HCT116 (cell line): ENCODE data around the gene APBA3. TPM values are rescaled to one million over a fixed set of nuclear protein-coding genes. Genes with fewer than 3 reads are reported as not detected.
A peak's percentile ranks its signal among the peaks of the same experiment; 100 is the strongest.

Experiments
- ATAC-seq: fragments of 200-7000 bp; cut with Tn5 transposase; 2 replicates; pipeline ENCODE4 v1.9.1; 2020; ENCODE audit warnings: mild to moderate bottlenecking, moderate library complexity
- BruUV-seq: library from RNA; stranded (reverse); fragments of 400-500 nt; replicated peaks from 2 replicates; lab custom pipeline; 2021; lab: Mats Ljungman, UMichigan
- CTCF ChIA-PET: fragments of 300-600 bp; sonication (Branson Sonifier 250); formaldehyde crosslinking; loops from one replicate; lab custom pipeline; 2021; ENCODE audit warnings: antibody characterized with exemption; lab: Charles Lee
- POLR2A ChIA-PET: fragments of 300-600, 350-600 bp; sonication (Branson Sonifier 250); formaldehyde crosslinking; loops from one replicate; lab custom pipeline; 2021; ENCODE audit warnings: antibody characterized with exemption; lab: Charles Lee
- RAD21 ChIA-PET, 2 experiments: fragments of 300-600 bp; sonication (Branson Sonifier 250); formaldehyde crosslinking; loops; one replicate each; lab custom pipeline; 2023; ENCODE audit warnings: low total read pairs in 2 of 2; ENCODE audit not compliant: uncharacterized antibody in 2 of 2, unreplicated experiment in 2 of 2, low non-redundant PET in 1 of 2; lab: Charles Lee
- DNase-seq: peaks from one replicate; pipeline ENCODE4 v3.0.0-alpha.2; 2010; ENCODE audit warnings: low read depth, low spot score
- H2AFZ ChIP-seq: fragments of 200-600 bp; shearing (Covaris generic), sonication (generic); 2 replicates; pipeline ENCODE4 v1.6.1; 2017; ENCODE audit warnings: low read depth, mixed run types, mixed read lengths, antibody characterized with exemption, low read length; ENCODE audit not compliant: poor library complexity, severe bottlenecking
- H3K27ac ChIP-seq: 2 replicates; pipeline ENCODE4 v1.5.1; 2012; ENCODE audit warnings: low read depth, low read length
- H3K27me3 ChIP-seq: fragments of 200-600 bp; sonication (generic); 2 replicates; pipeline ENCODE4 v1.6.1; 2016; ENCODE audit warnings: mixed run types, low read length, mixed read lengths; ENCODE audit not compliant: insufficient read depth
- H3K36me3 ChIP-seq, 2 experiments: fragments of 200-500 bp in 1 of 2; fragments of 200-600 bp in 1 of 2; sonication (Bioruptor generic) in 1 of 2; sonication (generic) in 1 of 2; 2 replicates each; pipeline versions ENCODE4 v1.5.1 to v1.6.1; 2014 to 2016; ENCODE audit warnings: low read length in 2 of 2, inconsistent platforms in 1 of 2, mixed read lengths in 1 of 2, mixed run types in 1 of 2; ENCODE audit not compliant: insufficient read depth in 2 of 2, control insufficient read depth in 1 of 2
- H3K4me1 ChIP-seq, 2 experiments: fragments of 200-600 bp in 1 of 2; sonication (generic) in 1 of 2; 2 replicates each; pipeline versions ENCODE4 v1.5.1 to v1.6.1; 2012 to 2017; ENCODE audit warnings: low read length in 2 of 2, inconsistent platforms in 1 of 2, mild to moderate bottlenecking in 1 of 2, mixed read lengths in 1 of 2, mixed run types in 1 of 2, moderate library complexity in 1 of 2; ENCODE audit not compliant: insufficient read depth in 2 of 2, control insufficient read depth in 1 of 2
- H3K4me2 ChIP-seq: fragments of 200-600 bp; sonication (generic); 2 replicates; pipeline ENCODE4 v1.6.1; 2017; ENCODE audit warnings: mixed run types, low read length, mixed read lengths
- H3K4me3 ChIP-seq, 2 experiments: fragments of 200-600 bp in 1 of 2; sonication (generic) in 1 of 2; replicated peaks in 1 of 2; 2 replicates each; pipeline ENCODE4 v1.5.1; 2011 to 2016; ENCODE audit warnings: low read length in 2 of 2, control low read depth in 1 of 2, low read depth in 1 of 2, mild to moderate bottlenecking in 1 of 2, mixed read lengths in 1 of 2, mixed run types in 1 of 2
- H3K79me2 ChIP-seq: fragments of 200-600 bp; sonication (generic); 2 replicates; pipeline ENCODE4 v1.6.1; 2017; ENCODE audit warnings: mild to moderate bottlenecking, mixed run types, low read length, moderate library complexity, mixed read lengths; ENCODE audit not compliant: insufficient read depth
- H3K9ac ChIP-seq: fragments of 200-600 bp; sonication (generic); 2 replicates; pipeline ENCODE4 v1.6.1; 2016; ENCODE audit warnings: low read length, mixed read lengths
- H3K9me2 ChIP-seq: fragments of 200-600 bp; sonication (generic), shearing (Covaris generic); 2 replicates; pipeline ENCODE4 v1.6.1; 2017; ENCODE audit warnings: mixed run types, mild to moderate bottlenecking, moderate library complexity; ENCODE audit not compliant: insufficient read depth
- H3K9me3 ChIP-seq, 2 experiments: fragments of 200-500 bp in 1 of 2; fragments of 200-600 bp in 1 of 2; sonication (Bioruptor generic) in 1 of 2; sonication (generic) in 1 of 2; 2 replicates each; pipeline ENCODE4 v1.6.1; 2014 to 2017; ENCODE audit warnings: low read length in 2 of 2, mixed read lengths in 2 of 2, inconsistent platforms in 1 of 2, low read depth in 1 of 2, mild to moderate bottlenecking in 1 of 2, mixed run types in 1 of 2, moderate library complexity in 1 of 2; ENCODE audit not compliant: control insufficient read depth in 1 of 2, insufficient read depth in 1 of 2
- H4K20me1 ChIP-seq: fragments of 200-600 bp; sonication (generic), shearing (Covaris generic); 2 replicates; pipeline ENCODE4 v1.6.1; 2017; ENCODE audit warnings: mixed run types, mild to moderate bottlenecking, moderate library complexity; ENCODE audit not compliant: insufficient read depth
- CBX3 ChIP-seq: IDR thresholded peaks from 2 replicates; pipeline ENCODE4 v1.6.1; 2012; ENCODE audit warnings: low read depth
- CEBPB ChIP-seq: IDR thresholded peaks from 2 replicates; pipeline ENCODE4 v1.6.1; 2012; ENCODE audit warnings: low read depth
- EGR1 ChIP-seq: IDR thresholded peaks from 2 replicates; pipeline ENCODE4 v1.6.1; 2012; ENCODE audit warnings: low read depth
- ELF1 ChIP-seq: IDR thresholded peaks from 2 replicates; pipeline ENCODE4 v1.6.1; 2012; ENCODE audit warnings: low read depth, borderline replicate concordance
- EZH2phosphoT487 ChIP-seq: fragments of 200-600 bp; IDR thresholded peaks from 2 replicates; pipeline ENCODE4 v1.6.1; 2018; ENCODE audit warnings: antibody characterized with exemption, borderline replicate concordance
- FOSL1 ChIP-seq: IDR thresholded peaks from 2 replicates; pipeline ENCODE4 v1.6.1; 2012; ENCODE audit warnings: low read depth
- JUND ChIP-seq: IDR thresholded peaks from 2 replicates; pipeline ENCODE4 v1.6.1; 2012
- POLR2A ChIP-seq: IDR thresholded peaks from 2 replicates; pipeline ENCODE4 v1.7.0; 2011; ENCODE audit warnings: borderline replicate concordance; ENCODE audit not compliant: insufficient read depth, insufficient read length; ENCODE audit errors: extremely low read depth
- POLR2AphosphoS5 ChIP-seq: IDR thresholded peaks from 2 replicates; pipeline ENCODE4 v1.6.1; 2011; ENCODE audit warnings: mild to moderate bottlenecking, low read depth, low read length, moderate library complexity
- RAD21 ChIP-seq: IDR thresholded peaks from 2 replicates; pipeline ENCODE4 v1.6.1; 2012; ENCODE audit warnings: low read depth, mild to moderate bottlenecking
- SIN3A ChIP-seq: IDR thresholded peaks from 2 replicates; pipeline ENCODE4 v1.6.1; 2012; ENCODE audit warnings: low read depth
- SP1 ChIP-seq: IDR thresholded peaks from 2 replicates; pipeline ENCODE4 v1.6.1; 2012; ENCODE audit warnings: low read depth
- SRF ChIP-seq: IDR thresholded peaks from 2 replicates; pipeline ENCODE4 v1.6.1; 2012; ENCODE audit warnings: low read depth
- TCF7L2 ChIP-seq: IDR thresholded peaks from 2 replicates; pipeline ENCODE4 v1.7.0; 2011; ENCODE audit warnings: borderline replicate concordance, inconsistent platforms; ENCODE audit not compliant: insufficient read depth, insufficient read length; ENCODE audit errors: extremely low read depth
- YY1 ChIP-seq: IDR thresholded peaks from 2 replicates; pipeline ENCODE4 v1.6.1; 2011; ENCODE audit warnings: low read length, low read depth, moderate library complexity, mild to moderate bottlenecking; ENCODE audit not compliant: insufficient replicate concordance; ENCODE audit errors: extremely low read depth
- ZFX ChIP-seq: fragments of 450-650 bp; IDR thresholded peaks from 2 replicates; pipeline ENCODE4 v1.6.1; 2017
- ZNF274 ChIP-seq: fragments of 200-500 bp; sonication (Bioruptor generic); IDR thresholded peaks from 2 replicates; pipeline ENCODE4 v1.6.1; 2014; ENCODE audit warnings: mild to moderate bottlenecking, low read depth, low read length, inconsistent platforms
- intact Hi-C: fragments of 100-400 bp; cut with micrococcal nuclease; formaldehyde crosslinking; loops from 2 replicates; pipeline ENCODE4 v1.10.0; 2022
- total RNA-seq: library from RNA; stranded (reverse); gene quantifications from one replicate; pipeline ENCODE4 v1.2.1, GENCODE V29; 2021; ENCODE audit not compliant: unreplicated experiment
- TF ChIP-seq, protein P1 (sequence below): IDR thresholded peaks from 2 replicates; pipeline ENCODE4 v1.6.1; 2011; ENCODE audit warnings: mild to moderate bottlenecking, low read length, moderate library complexity; ENCODE audit not compliant: insufficient replicate concordance; ENCODE audit errors: extremely low read depth
- TF ChIP-seq, protein P2 (sequence below): IDR thresholded peaks from 2 replicates; pipeline ENCODE4 v1.6.1; 2012; ENCODE audit warnings: low read depth
- TF ChIP-seq, protein P3 (sequence below): IDR thresholded peaks from 2 replicates; pipeline ENCODE4 v1.6.1; 2012
- TF ChIP-seq, protein P4 (sequence below): IDR thresholded peaks from 2 replicates; pipeline ENCODE4 v1.6.1; 2012

The APBA3 gene
- total RNA-seq, 1 experiment from 2014 or later, result 29.5 TPM

DNA sequence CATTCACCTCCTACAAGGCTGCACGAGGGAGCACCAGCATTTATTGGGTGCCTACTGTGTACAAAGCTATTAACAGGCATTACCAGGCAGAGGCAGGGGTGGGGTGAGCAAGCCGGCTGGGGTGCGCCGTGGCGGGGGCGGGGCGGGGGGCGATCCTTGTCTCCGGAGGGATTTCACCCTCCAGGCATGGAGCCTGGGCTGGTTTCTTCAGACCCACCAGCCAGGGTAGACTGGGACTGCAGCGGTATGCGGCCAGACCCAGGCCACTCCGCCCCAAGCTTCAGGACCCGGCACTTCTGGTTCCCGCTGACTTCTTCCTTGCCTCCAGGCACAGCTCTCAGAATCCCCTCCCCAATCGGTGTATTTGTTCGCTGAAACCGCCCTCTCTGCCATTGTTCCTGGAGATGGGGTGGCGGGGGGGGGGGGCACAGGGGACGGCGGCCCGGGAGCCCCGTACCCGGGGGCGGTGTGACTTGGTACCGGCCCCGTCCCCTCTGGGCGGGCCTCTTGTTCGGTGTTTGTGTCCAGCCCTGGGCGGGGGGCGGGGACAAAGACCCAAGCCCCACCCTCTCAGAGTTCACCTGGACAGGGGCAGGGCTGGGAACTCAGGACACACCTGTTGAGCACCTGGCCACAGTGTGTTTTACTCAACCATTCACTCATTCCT is 38.9 kb downstream of the APBA3 start:
- POLR2A ChIA-PET, result interaction anchor here (0.6 to 1.9 kb wide), 5 partner anchors 11 to 562 kb away, joined by 3 to 10 read pairs (median 5); partner anchors contain the start of genes MRPL54 and TJP3
- CTCF ChIA-PET, result interaction anchor here (0.6 to 1.4 kb wide), 2 partner anchors 14 to 219 kb away, joined by 4 to 6 read pairs; partner anchors contain the start of gene TJP3
- H3K9me3 ChIP-seq, result no peaks in the 10 kb centered on the region
- H3K27ac ChIP-seq, result peak overlapping the region; percentile 57
- H3K4me2 ChIP-seq, result peak overlapping the region; percentile 97
- peak overlapping the region; percentile 60 for H3K9ac ChIP-seq
- peak overlapping the region; percentile 63 to 71 for H3K4me3 ChIP-seq
- no peaks in the 10 kb centered on the region for H3K27me3 ChIP-seq
- peaks cover 59 to 96% of the 10 kb centered on the region in 2 experiments for H3K4me1 ChIP-seq
- BruUV-seq, result no TSS peak
- no peak overlapping the region for H2AFZ ChIP-seq
- no peaks in the 10 kb centered on the region for H3K79me2 ChIP-seq
- DNase-seq, result no peak
- intact Hi-C loops, result loop anchor here (10.0 kb wide), 1 partner anchor 482 kb away; no protein-coding TSS in a partner anchor
- RAD21 ChIA-PET, result interaction anchor here in 1 of 2 experiments (1.3 kb wide), 1 partner anchor 126 kb away, joined by 4 read pairs; no protein-coding TSS in a partner anchor
- H3K9me2 ChIP-seq, result no peaks in the 10 kb centered on the region
- ATAC-seq, result peak; percentile 62
- H3K36me3 ChIP-seq, result no peaks in the 10 kb centered on the region
- no peaks in the 10 kb centered on the region for H4K20me1 ChIP-seq
- TF ChIP-seq, protein P1, sequence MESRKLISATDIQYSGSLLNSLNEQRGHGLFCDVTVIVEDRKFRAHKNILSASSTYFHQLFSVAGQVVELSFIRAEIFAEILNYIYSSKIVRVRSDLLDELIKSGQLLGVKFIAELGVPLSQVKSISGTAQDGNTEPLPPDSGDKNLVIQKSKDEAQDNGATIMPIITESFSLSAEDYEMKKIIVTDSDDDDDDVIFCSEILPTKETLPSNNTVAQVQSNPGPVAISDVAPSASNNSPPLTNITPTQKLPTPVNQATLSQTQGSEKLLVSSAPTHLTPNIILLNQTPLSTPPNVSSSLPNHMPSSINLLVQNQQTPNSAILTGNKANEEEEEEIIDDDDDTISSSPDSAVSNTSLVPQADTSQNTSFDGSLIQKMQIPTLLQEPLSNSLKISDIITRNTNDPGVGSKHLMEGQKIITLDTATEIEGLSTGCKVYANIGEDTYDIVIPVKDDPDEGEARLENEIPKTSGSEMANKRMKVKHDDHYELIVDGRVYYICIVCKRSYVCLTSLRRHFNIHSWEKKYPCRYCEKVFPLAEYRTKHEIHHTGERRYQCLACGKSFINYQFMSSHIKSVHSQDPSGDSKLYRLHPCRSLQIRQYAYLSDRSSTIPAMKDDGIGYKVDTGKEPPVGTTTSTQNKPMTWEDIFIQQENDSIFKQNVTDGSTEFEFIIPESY, result no peak
- TF ChIP-seq SP1 (peak; percentile 94), ZNF274 (no peak), SIN3A (no peak), ELF1 (no peak), CEBPB (no peak), POLR2A (no peak), POLR2AphosphoS5 (peak; percentile 55), RAD21 (no peak), ZFX (no peak), YY1 (no peak), EZH2phosphoT487 (no peak), TCF7L2 (no peak), SRF (no peak), FOSL1 (no peak), CBX3 (no peak), EGR1 (no peak), JUND (0 out of 2 replicates have a peak, but pooled peaks have one; percentile 27)
- TF ChIP-seq, protein P2, sequence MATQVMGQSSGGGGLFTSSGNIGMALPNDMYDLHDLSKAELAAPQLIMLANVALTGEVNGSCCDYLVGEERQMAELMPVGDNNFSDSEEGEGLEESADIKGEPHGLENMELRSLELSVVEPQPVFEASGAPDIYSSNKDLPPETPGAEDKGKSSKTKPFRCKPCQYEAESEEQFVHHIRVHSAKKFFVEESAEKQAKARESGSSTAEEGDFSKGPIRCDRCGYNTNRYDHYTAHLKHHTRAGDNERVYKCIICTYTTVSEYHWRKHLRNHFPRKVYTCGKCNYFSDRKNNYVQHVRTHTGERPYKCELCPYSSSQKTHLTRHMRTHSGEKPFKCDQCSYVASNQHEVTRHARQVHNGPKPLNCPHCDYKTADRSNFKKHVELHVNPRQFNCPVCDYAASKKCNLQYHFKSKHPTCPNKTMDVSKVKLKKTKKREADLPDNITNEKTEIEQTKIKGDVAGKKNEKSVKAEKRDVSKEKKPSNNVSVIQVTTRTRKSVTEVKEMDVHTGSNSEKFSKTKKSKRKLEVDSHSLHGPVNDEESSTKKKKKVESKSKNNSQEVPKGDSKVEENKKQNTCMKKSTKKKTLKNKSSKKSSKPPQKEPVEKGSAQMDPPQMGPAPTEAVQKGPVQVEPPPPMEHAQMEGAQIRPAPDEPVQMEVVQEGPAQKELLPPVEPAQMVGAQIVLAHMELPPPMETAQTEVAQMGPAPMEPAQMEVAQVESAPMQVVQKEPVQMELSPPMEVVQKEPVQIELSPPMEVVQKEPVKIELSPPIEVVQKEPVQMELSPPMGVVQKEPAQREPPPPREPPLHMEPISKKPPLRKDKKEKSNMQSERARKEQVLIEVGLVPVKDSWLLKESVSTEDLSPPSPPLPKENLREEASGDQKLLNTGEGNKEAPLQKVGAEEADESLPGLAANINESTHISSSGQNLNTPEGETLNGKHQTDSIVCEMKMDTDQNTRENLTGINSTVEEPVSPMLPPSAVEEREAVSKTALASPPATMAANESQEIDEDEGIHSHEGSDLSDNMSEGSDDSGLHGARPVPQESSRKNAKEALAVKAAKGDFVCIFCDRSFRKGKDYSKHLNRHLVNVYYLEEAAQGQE, result no peak
- TF ChIP-seq, protein P3, sequence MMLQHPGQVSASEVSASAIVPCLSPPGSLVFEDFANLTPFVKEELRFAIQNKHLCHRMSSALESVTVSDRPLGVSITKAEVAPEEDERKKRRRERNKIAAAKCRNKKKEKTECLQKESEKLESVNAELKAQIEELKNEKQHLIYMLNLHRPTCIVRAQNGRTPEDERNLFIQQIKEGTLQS, result no peak
- TF ChIP-seq, protein P4, sequence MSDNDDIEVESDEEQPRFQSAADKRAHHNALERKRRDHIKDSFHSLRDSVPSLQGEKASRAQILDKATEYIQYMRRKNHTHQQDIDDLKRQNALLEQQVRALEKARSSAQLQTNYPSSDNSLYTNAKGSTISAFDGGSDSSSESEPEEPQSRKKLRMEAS, result 0 out of 2 replicates have a peak, but pooled peaks have one; percentile 44
